HEK293T (cell line): ENCODE measurements around the gene DCUN1D2.

ENCODE experiments used
- ARNT ChIP-seq: fragments of 450-650 bp; IDR thresholded peaks from 2 replicates; pipeline ENCODE4 v1.6.1; 2017; ENCODE audit warnings: mild to moderate bottlenecking
- BHLHE40 ChIP-seq: fragments of 450-650 bp; IDR thresholded peaks from 2 replicates; pipeline ENCODE4 v1.6.1; 2016; ENCODE audit warnings: mild to moderate bottlenecking, moderate library complexity, borderline replicate concordance
- CTBP1 ChIP-seq: fragments of 450-650 bp; IDR thresholded peaks from 2 replicates; pipeline ENCODE4 v1.6.1; 2016; ENCODE audit warnings: borderline replicate concordance
- FOXK2 ChIP-seq: fragments of 450-650 bp; IDR thresholded peaks from 2 replicates; pipeline ENCODE4 v1.6.1; 2016; ENCODE audit warnings: mild to moderate bottlenecking
- FOXM1 ChIP-seq: fragments of 450-650 bp; IDR thresholded peaks from 2 replicates; pipeline ENCODE4 v1.6.1; 2017; ENCODE audit warnings: mild to moderate bottlenecking, borderline replicate concordance
- L3MBTL2 ChIP-seq: fragments of 450-650 bp; conservative IDR thresholded peaks from 2 replicates; pipeline ENCODE4 v1.6.1; 2016; ENCODE audit warnings: mild to moderate bottlenecking
- NFRKB ChIP-seq: fragments of 450-650 bp; IDR thresholded peaks from 2 replicates; pipeline ENCODE4 v1.6.1; 2016; ENCODE audit warnings: mild to moderate bottlenecking, moderate library complexity
- SP1 ChIP-seq: fragments of 450-650 bp; IDR thresholded peaks from 2 replicates; pipeline ENCODE4 v1.6.1; 2017
- SUZ12 ChIP-seq: fragments of 450-650 bp; IDR thresholded peaks from 2 replicates; pipeline ENCODE4 v1.6.1; 2016; ENCODE audit warnings: mild to moderate bottlenecking
- TARDBP ChIP-seq: fragments of 450-650 bp; IDR thresholded peaks from 2 replicates; pipeline ENCODE4 v1.6.1; 2016
- TF ChIP-seq, protein P1 (sequence below): fragments of 450-650 bp; IDR thresholded peaks from 2 replicates; pipeline ENCODE4 v1.6.1; 2016

DNA sequence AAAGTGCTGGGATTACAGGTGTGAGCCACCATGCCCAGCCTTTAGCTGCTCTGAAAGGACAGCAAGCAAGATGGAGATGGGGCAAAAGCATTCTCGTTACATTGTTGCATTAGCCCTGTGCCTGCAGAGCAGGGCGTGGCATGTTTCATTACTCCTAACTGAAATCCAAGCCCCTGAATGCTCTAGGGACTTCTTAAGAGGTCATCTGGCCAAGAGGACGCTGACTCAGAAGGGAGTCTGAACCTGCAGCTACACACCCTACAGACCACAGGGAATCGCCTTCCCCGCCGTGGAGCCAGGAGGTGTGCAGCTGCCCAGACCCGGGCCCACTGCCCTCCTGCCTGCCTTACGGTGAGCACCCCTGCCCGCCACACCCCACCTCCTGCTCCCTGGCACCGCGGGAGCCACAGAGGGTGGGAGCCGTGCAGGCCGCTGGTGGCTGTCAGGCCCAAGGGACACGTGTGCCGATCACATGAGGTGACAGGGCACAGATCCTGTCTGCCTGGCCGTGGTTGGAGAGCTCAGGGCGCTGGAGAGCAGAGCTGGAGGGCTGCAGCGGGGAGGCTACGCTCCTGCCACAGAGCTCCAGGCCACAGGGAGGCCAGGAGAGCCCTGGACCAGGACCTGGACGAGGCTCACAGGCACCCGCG, 64.4 kb downstream of the DCUN1D2 start:
- TF ChIP-seq, protein P1, sequence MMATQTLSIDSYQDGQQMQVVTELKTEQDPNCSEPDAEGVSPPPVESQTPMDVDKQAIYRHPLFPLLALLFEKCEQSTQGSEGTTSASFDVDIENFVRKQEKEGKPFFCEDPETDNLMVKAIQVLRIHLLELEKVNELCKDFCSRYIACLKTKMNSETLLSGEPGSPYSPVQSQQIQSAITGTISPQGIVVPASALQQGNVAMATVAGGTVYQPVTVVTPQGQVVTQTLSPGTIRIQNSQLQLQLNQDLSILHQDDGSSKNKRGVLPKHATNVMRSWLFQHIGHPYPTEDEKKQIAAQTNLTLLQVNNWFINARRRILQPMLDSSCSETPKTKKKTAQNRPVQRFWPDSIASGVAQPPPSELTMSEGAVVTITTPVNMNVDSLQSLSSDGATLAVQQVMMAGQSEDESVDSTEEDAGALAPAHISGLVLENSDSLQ, result no peak
- no peak for TF ChIP-seq FOXK2
- no peak for TF ChIP-seq BHLHE40
- TF ChIP-seq FOXM1, result no peak
- TF ChIP-seq SP1, result no peak
- no peak for TF ChIP-seq ARNT
- TF ChIP-seq L3MBTL2, result no peak
- TF ChIP-seq NFRKB, result no peak
- TF ChIP-seq CTBP1, result no peak
- no peak for TF ChIP-seq SUZ12
- TF ChIP-seq TARDBP, result no peak
